H9 (cell line): ENCODE results near the gene DBNDD1. TPM values are rescaled to one million over a fixed set of nuclear protein-coding genes. Genes with fewer than 3 reads are reported as not detected.

ENCODE experiments used
- DNase-seq: peaks from one replicate; pipeline ENCODE4 v3.0.0-alpha.2; 2017
- H2AFZ ChIP-seq: one replicate; pipeline ENCODE4 v1.6.1; 2013; ENCODE audit warnings: mild to moderate bottlenecking, low read length, control low read depth, moderate library complexity
- H2AK5ac ChIP-seq: 2 replicates; pipeline ENCODE4 v1.6.1; 2013; ENCODE audit warnings: low read length, control low read depth, mixed read lengths; ENCODE audit not compliant: insufficient read length
- H2BK120ac ChIP-seq: one replicate; pipeline ENCODE4 v1.6.1; 2013; ENCODE audit warnings: low read depth, mild to moderate bottlenecking, low read length, control low read depth, inconsistent platforms; ENCODE audit not compliant: poor library complexity, severe bottlenecking
- H2BK12ac ChIP-seq: 2 replicates; pipeline ENCODE4 v1.6.1; 2013; ENCODE audit warnings: low read length, control low read depth, mixed read lengths, low read depth; ENCODE audit not compliant: insufficient read length
- H2BK15ac ChIP-seq: 2 replicates; pipeline ENCODE4 v1.6.1; 2013; ENCODE audit warnings: low read depth, low read length, control low read depth
- H2BK20ac ChIP-seq: one replicate; pipeline ENCODE4 v1.6.1; 2013; ENCODE audit warnings: low read depth, mild to moderate bottlenecking, low read length, control low read depth, inconsistent platforms; ENCODE audit not compliant: poor library complexity, severe bottlenecking
- H2BK5ac ChIP-seq: 2 replicates; pipeline ENCODE4 v1.6.1; 2013; ENCODE audit warnings: low read length, control low read depth, mixed read lengths; ENCODE audit not compliant: insufficient read length
- H3K14ac ChIP-seq: 2 replicates; pipeline ENCODE4 v1.6.1; 2013; ENCODE audit warnings: low read length, control low read depth; ENCODE audit not compliant: insufficient read depth
- H3K18ac ChIP-seq: 2 replicates; pipeline ENCODE4 v1.6.1; 2013; ENCODE audit warnings: low read depth, mild to moderate bottlenecking, mixed read lengths, low read length, control low read depth; ENCODE audit not compliant: insufficient read length
- H3K23ac ChIP-seq: 2 replicates; pipeline ENCODE4 v1.6.1; 2013; ENCODE audit warnings: low read length, control low read depth, mixed read lengths, low read depth; ENCODE audit not compliant: insufficient read length
- H3K23me2 ChIP-seq: 2 replicates; pipeline ENCODE4 v1.6.1; 2013; ENCODE audit warnings: low read depth, mild to moderate bottlenecking, mixed read lengths, low read length, control low read depth; ENCODE audit not compliant: insufficient read length, poor library complexity, severe bottlenecking
- H3K27ac ChIP-seq: 2 replicates; pipeline ENCODE4 v1.5.1; 2013; ENCODE audit warnings: low read length, control low read depth, mixed read lengths, low read depth; ENCODE audit not compliant: insufficient read length
- H3K27me3 ChIP-seq: 2 replicates; pipeline ENCODE4 v1.6.1; 2013; ENCODE audit warnings: low read length, control low read depth, inconsistent platforms; ENCODE audit not compliant: insufficient read depth
- H3K4ac ChIP-seq: 2 replicates; pipeline ENCODE4 v1.6.1; 2013; ENCODE audit warnings: low read depth, mild to moderate bottlenecking, control low read depth, inconsistent platforms, low read length, moderate library complexity
- H3K4me1 ChIP-seq: 2 replicates; pipeline ENCODE4 v1.6.1; 2013; ENCODE audit warnings: low read length, control low read depth, inconsistent platforms; ENCODE audit not compliant: insufficient read depth
- H3K4me2 ChIP-seq: 2 replicates; pipeline ENCODE4 v1.6.1; 2013; ENCODE audit warnings: low read length, control low read depth, mixed read lengths; ENCODE audit not compliant: insufficient read length, insufficient read depth
- H3K56ac ChIP-seq: 2 replicates; pipeline ENCODE4 v1.6.1; 2013; ENCODE audit warnings: low read depth, mild to moderate bottlenecking, mixed read lengths, low read length, control low read depth; ENCODE audit not compliant: insufficient read length
- H3K79me1 ChIP-seq: 2 replicates; pipeline ENCODE4 v1.6.1; 2013; ENCODE audit warnings: low read depth, mild to moderate bottlenecking, moderate library complexity, low read length, control low read depth, inconsistent platforms; ENCODE audit not compliant: insufficient read depth, poor library complexity, severe bottlenecking
- H3K79me2 ChIP-seq: 2 replicates; pipeline ENCODE4 v1.6.1; 2013; ENCODE audit warnings: low read length, control low read depth, inconsistent platforms; ENCODE audit not compliant: insufficient read depth
- H3K9ac ChIP-seq: 2 replicates; pipeline ENCODE4 v1.6.1; 2013; ENCODE audit warnings: low read length, control low read depth, mixed read lengths; ENCODE audit not compliant: insufficient read length; ENCODE audit errors: extremely low read depth
- H3K9me3 ChIP-seq: one replicate; pipeline ENCODE4 v1.6.1; 2013; ENCODE audit warnings: low read depth, low read length, inconsistent platforms; ENCODE audit not compliant: control insufficient read depth
- H3T11ph ChIP-seq: one replicate; pipeline ENCODE4 v1.6.1; 2013; ENCODE audit warnings: mild to moderate bottlenecking, low read length, control low read depth, inconsistent platforms
- H4K20me1 ChIP-seq: one replicate; pipeline ENCODE4 v1.6.1; 2013; ENCODE audit not compliant: control insufficient read depth, insufficient read length, insufficient read depth
- H4K5ac ChIP-seq: 2 replicates; pipeline ENCODE4 v1.6.1; 2013; ENCODE audit warnings: low read depth, mild to moderate bottlenecking, mixed read lengths, low read length, control low read depth; ENCODE audit not compliant: insufficient read length
- H4K8ac ChIP-seq: replicated peaks from 2 replicates; pipeline ENCODE4 v1.6.1; 2013; ENCODE audit warnings: low read length, control low read depth, mixed read lengths, low read depth; ENCODE audit not compliant: insufficient read length
- H4K91ac ChIP-seq: 2 replicates; pipeline ENCODE4 v1.6.1; 2013; ENCODE audit warnings: low read depth, mild to moderate bottlenecking, moderate library complexity, mixed read lengths, low read length, control low read depth; ENCODE audit not compliant: insufficient read length
- H3K27ac Mint-ChIP-seq, 3 experiments: 2 replicates in 2 of 3; 3 replicates in 1 of 3; pipeline ENCODE4 v1.8.0; 2020 to 2021; ENCODE audit warnings: mixed read lengths in 3 of 3, mild to moderate bottlenecking in 1 of 3, moderate library complexity in 1 of 3
- H3K27me3 Mint-ChIP-seq: 2 replicates; pipeline ENCODE4 v1.8.0; 2021; ENCODE audit warnings: low read depth, mild to moderate bottlenecking, moderate library complexity, mixed read lengths
- H3K36me3 Mint-ChIP-seq, 3 experiments: 2 replicates in 2 of 3; 3 replicates in 1 of 3; pipeline ENCODE4 v1.8.0; 2020 to 2021; ENCODE audit warnings: low read depth in 3 of 3, mixed read lengths in 3 of 3; ENCODE audit not compliant: insufficient read depth in 1 of 3
- H3K4me1 Mint-ChIP-seq, 2 experiments: 2 replicates each; pipeline ENCODE4 v1.8.0; 2020; ENCODE audit warnings: mixed read lengths in 2 of 2
- H3K4me3 Mint-ChIP-seq, 2 experiments: 2 replicates in 1 of 2; 3 replicates in 1 of 2; pipeline ENCODE4 v1.8.0; 2020 to 2021; ENCODE audit warnings: mild to moderate bottlenecking in 2 of 2, mixed read lengths in 2 of 2, moderate library complexity in 1 of 2
- H3K9me3 Mint-ChIP-seq, 2 experiments: 2 replicates in 1 of 2; 3 replicates in 1 of 2; pipeline ENCODE4 v1.8.0; 2020; ENCODE audit warnings: mild to moderate bottlenecking in 2 of 2, mixed read lengths in 2 of 2, moderate library complexity in 1 of 2
- CTCF ChIP-seq: fragments of 200-600 bp; sonication (generic); conservative IDR thresholded peaks from 3 replicates; pipeline ENCODE4 v1.8.0; 2021; ENCODE audit warnings: antibody characterized with exemption, mild to moderate bottlenecking
- WGBS: extraction: QIAGEN DNeasy Blood & Tissue Kit; methylation state at CpG from one replicate; pipeline ENCODE4 v1.1.7; 2013; ENCODE audit warnings: missing lambda C conversion rate, low lambda C conversion rate, mixed read lengths; ENCODE audit not compliant: insufficient read length; ENCODE audit errors: extremely low coverage; 5-methylcytosine and 5-hydroxymethylcytosine counted together
- total RNA-seq: library from RNA; stranded (reverse); gene quantifications from 2 replicates; pipeline ENCODE4 v1.2.1, GENCODE V29; 2021

Gene DBNDD1
- total RNA-seq, 1 experiment from 2014 or later, result 87.3 TPM

- Histone ChIP-seq H3T11ph (no peak overlapping the region), H3K79me1 (no peaks in the 10 kb centered on the region), H2BK15ac (no peak overlapping the region), H3K79me2 (no peaks in the 10 kb centered on the region), H3K4me1 (no peaks in the 10 kb centered on the region), H3K23me2 (peaks cover 4% of the 10 kb centered on the region), H3K9ac (no peak overlapping the region), H4K5ac (no peak overlapping the region), H3K4ac (no peak overlapping the region), H2AK5ac (no peak overlapping the region), H3K23ac (no peak overlapping the region), H3K56ac (no peak overlapping the region), H3K27me3 (no peaks in the 10 kb centered on the region), H2AFZ (no peak overlapping the region), H2BK20ac (no peak overlapping the region), H2BK5ac (no peak overlapping the region), H2BK12ac (no peak overlapping the region), H3K27ac (no peak overlapping the region), H2BK120ac (no peak overlapping the region), H3K9me3 (no peaks in the 10 kb centered on the region), H4K91ac (no peak overlapping the region), H4K20me1 (no peaks in the 10 kb centered on the region), H3K18ac (no peak overlapping the region), H4K8ac (no peak overlapping the region), H3K4me2 (no peak overlapping the region), H3K14ac (no peak overlapping the region; the same call in 1 of the 2 replicates)
- DNase-seq, result no peak
- TF ChIP-seq CTCF, result no peak
- Mint-ChIP-seq H3K4me1 (peaks cover 27 to 30% of the 10 kb centered on the region in 2 experiments), H3K4me3 (no peak overlapping the region; a peak in 1 of 5 replicates), H3K9me3 (no peaks in the 10 kb centered on the region; a peak in 1 of 5 replicates), H3K27ac (no peak overlapping the region), H3K27me3 (no peaks in the 10 kb centered on the region), H3K36me3 (peaks cover 0 to 7% (median 0%) of the 10 kb centered on the region in 3 experiments; a peak in 2 of 7 replicates)
- WGBS, result no CpG with 5 or more reads among the region's 7 CpGs
Measured at GRCh38 chr16:90023078-90023447, 3.8 kb upstream of the DBNDD1 start.
